Adrenal gland (tissue), 12 donors: ENCODE data around the gene SHB. TPM values are rescaled to one million over a fixed set of nuclear protein-coding genes. Genes with fewer than 3 reads are reported as not detected.

Experiments
- DNase-seq, 7 donors: peaks; one replicate each; pipeline ENCODE4 v3.0.0-alpha.2; 2019 to 2020
- H3K27ac ChIP-seq, 5 donors: fragments of 200-600 bp; sonication (generic) in 4 of 5; 1 replicate in 3 of 5; 2 replicates in 2 of 5; pipeline versions ENCODE4 v1.5.1 to v1.8.0; 2016 to 2020; ENCODE audit warnings: mild to moderate bottlenecking in 1 of 5
- H3K27me3 ChIP-seq: fragments of 200-600 bp; 2 replicates; pipeline ENCODE4 v1.8.0; 2021
- H3K36me3 ChIP-seq, 2 donors: fragments of 200-600 bp; replicated peaks in 1 of 2; 1 replicate in 1 of 2; 2 replicates in 1 of 2; pipeline versions ENCODE4 v1.5.1 to v1.8.0; 2018 to 2022
- H3K4me1 ChIP-seq, 2 donors: fragments of 200-600 bp; replicated peaks in 1 of 2; 1 replicate in 1 of 2; 2 replicates in 1 of 2; pipeline versions ENCODE4 v1.5.1 to v1.8.0; 2018 to 2021
- H3K4me3 ChIP-seq, 4 donors: fragments of 200-600 bp; sonication (generic) in 3 of 4; one replicate each; pipeline ENCODE4 v1.5.1; 2016 to 2018
- H3K9me3 ChIP-seq, 3 donors: fragments of 200-600 bp; sonication (generic) in 1 of 3; replicated peaks in 1 of 3; 1 replicate in 2 of 3; 2 replicates in 1 of 3; pipeline versions ENCODE4 v1.5.1 to v1.8.0; 2016 to 2021
- CTCF ChIP-seq, 6 experiments: fragments of 450-650 bp in 4 of 6; fragments of 200-600 bp in 2 of 6; sonication (generic) in 1 of 6; IDR thresholded peaks; 1 replicate in 5 of 6; 2 replicates in 1 of 6; pipeline versions ENCODE4 v1.5.1 to v1.8.0; 2016 to 2021; ENCODE audit warnings: antibody characterized with exemption in 6 of 6, mild to moderate bottlenecking in 2 of 6, moderate library complexity in 1 of 6
- POLR2A ChIP-seq, 2 donors: fragments of 450-650 bp; IDR thresholded peaks; one replicate each; pipeline ENCODE4 v1.6.1; 2017; ENCODE audit warnings: antibody characterized with exemption in 2 of 2, mild to moderate bottlenecking in 2 of 2, moderate library complexity in 1 of 2
- WGBS, 4 donors: extraction: QIAGEN DNeasy Blood & Tissue Kit in 2 of 4; methylation state at CpG; one replicate each; pipeline versions ENCODE4 v1.1.5 to v1.1.7; 2013 to 2017; 5-methylcytosine and 5-hydroxymethylcytosine counted together
- intact Hi-C, 2 donors: fragments of 100-400 bp; cut with DNase I; formaldehyde crosslinking; loops; one replicate each; pipeline versions ENCODE4 v1.14.1 to v1.15.0; 2022 to 2023
- polyA plus RNA-seq, 3 donors: library from polyadenylated mRNA; stranded (reverse); fragments of 200-250 nt in 2 of 3; fragments of 350-450 nt in 1 of 3; fragmentation: Illumina TruSeq in 1 of 3; extraction: RNeasy Lipid Tissue Mini Kit (QIAGEN cat#74804) in 1 of 3; gene quantifications; one replicate each; pipeline ENCODE4 v1.2.3, GENCODE V29; 2013 to 2014
- total RNA-seq, 9 donors: library from RNA; depleted of rRNA in 4 of 9; stranded (reverse); fragments of >200 nt in 4 of 9; fragments of 120-200 nt in 1 of 9; fragmentation: NEBNext Ultra II Directional in 1 of 9; extraction: Animal tissue kit (Norgen Biotek cat#: 25700) in 1 of 9; gene quantifications; one replicate each; pipeline versions ENCODE4 v1.1.0 to v1.2.4, GENCODE V29; 2013 to 2023
- donor health status: healthy with polysubstance abuse.
- donor health status: Bipolar disorder and iron deficiency.
- donor health status: DM: yes; HTN: yes; CAD: no.
- donor health status: DM: no; HTN: no; CAD: no.
- donor health status: DM: no; HTN: no; CAD: no.
- donor health status: DM: yes; HTN: yes; CAD: no.

SHB gene
- total and polyA plus RNA-seq, 12 donors: 3.2 to 21.2 (median 11.1) TPM

- intact Hi-C loops: loop anchor here (10.0 kb wide), 4 partner anchors 98 to 418 kb away; partner anchors contain the start of genes DCAF10 (in 1 of the 2), POLR1E (in 1 of the 2) and TRMT10B (in 1 of the 2)
- H3K4me1 ChIP-seq: peaks cover 0 to 11% of the 10 kb centered on the region in 2 donors
- H3K36me3 ChIP-seq: peaks cover 0 to 16% of the 10 kb centered on the region in 2 donors
- peak in 1 of 7 donors; percentile 48 for DNase-seq
- no peaks in the 10 kb centered on the region for H3K9me3 ChIP-seq
- peak overlapping the region; percentile 4 to 97 (median 86) for H3K4me3 ChIP-seq
- H3K27ac ChIP-seq: peak overlapping the region in 4 of 5 donors; percentile 80 to 93 (median 87)
- 4 to 8% (median 6%) methylated on average over 14 to 17 of the region's 17 CpGs for WGBS, 4 donors
- no peak for TF ChIP-seq POLR2A (IDR thresholded peaks at IDR 0.05)
- no peak for TF ChIP-seq CTCF (IDR thresholded peaks at IDR 0.05)
- H3K27me3 ChIP-seq: no peaks in the 10 kb centered on the region
Observed at GRCh38 chr9:37902796-37903646, 166.0 kb downstream of the SHB start.

GRCh38 chr9:37902131-37902530 lies 166.9 kb downstream of the SHB start:
- DNase-seq: no peak
- no peaks in the 10 kb centered on the region for H3K9me3 ChIP-seq
- H3K4me3 ChIP-seq: no peak overlapping the region
- no peak for TF ChIP-seq POLR2A (IDR thresholded peaks at IDR 0.05)
- no peak for TF ChIP-seq CTCF (IDR thresholded peaks at IDR 0.05)
- intact Hi-C loops: loop anchor here (10.0 kb wide), 4 partner anchors 97 to 417 kb away; partner anchors contain the start of genes DCAF10 (in 1 of the 2), POLR1E (in 1 of the 2) and TRMT10B (in 1 of the 2)
- H3K27ac ChIP-seq: no peak overlapping the region
- peaks cover 0 to 11% of the 10 kb centered on the region in 2 donors for H3K4me1 ChIP-seq
- H3K27me3 ChIP-seq: no peaks in the 10 kb centered on the region
- peaks cover 0 to 20% of the 10 kb centered on the region in 2 donors for H3K36me3 ChIP-seq

GRCh38 chr9:37899041-37899440 lies 170.0 kb downstream of the SHB start:
- no peak for DNase-seq
- Histone ChIP-seq H3K4me1 (peaks cover 0 to 11% of the 10 kb centered on the region in 2 donors), H3K27me3 (no peaks in the 10 kb centered on the region), H3K4me3 (no peak overlapping the region), H3K36me3 (peaks cover 0 to 48% of the 10 kb centered on the region in 2 donors), H3K9me3 (no peaks in the 10 kb centered on the region), H3K27ac (no peak overlapping the region)
- WGBS, 4 donors: 74 to 81% (median 80%) methylated on average over 2 of the region's 2 CpGs
- TF ChIP-seq CTCF (IDR thresholded peaks at IDR 0.05) (no peak), POLR2A (IDR thresholded peaks at IDR 0.05) (no peak)
- intact Hi-C loops: no loop called here

- TF ChIP-seq POLR2A (IDR thresholded peaks at IDR 0.05) (no peak), CTCF (IDR thresholded peaks at IDR 0.05) (no peak)
- peaks cover 0 to 61% of the 10 kb centered on the region in 2 donors for H3K36me3 ChIP-seq
- intact Hi-C loops: no loop called here
Observed at GRCh38 chr9:37897665-37898064, 171.4 kb downstream of the SHB start.

More at GRCh38 chr9:37897665-37898064, 171.4 kb downstream of the SHB start:
- Histone ChIP-seq H3K27ac (no peak overlapping the region), H3K4me1 (peaks cover 0 to 5% of the 10 kb centered on the region in 2 donors), H3K4me3 (no peak overlapping the region), H3K27me3 (no peaks in the 10 kb centered on the region), H3K9me3 (no peaks in the 10 kb centered on the region)
- WGBS, 4 donors: 42 to 50% (median 45%) methylated on average over 2 of the region's 2 CpGs
- DNase-seq: no peak
